Globus pallidus (tissue), 1 donor: Measurements from ENCODE around the gene METTL22.

Experiments
- DNase-seq: peaks from one replicate; pipeline ENCODE4 v3.0.0-alpha.2; 2015; ENCODE audit warnings: low spot score

The METTL22 gene

DNA sequence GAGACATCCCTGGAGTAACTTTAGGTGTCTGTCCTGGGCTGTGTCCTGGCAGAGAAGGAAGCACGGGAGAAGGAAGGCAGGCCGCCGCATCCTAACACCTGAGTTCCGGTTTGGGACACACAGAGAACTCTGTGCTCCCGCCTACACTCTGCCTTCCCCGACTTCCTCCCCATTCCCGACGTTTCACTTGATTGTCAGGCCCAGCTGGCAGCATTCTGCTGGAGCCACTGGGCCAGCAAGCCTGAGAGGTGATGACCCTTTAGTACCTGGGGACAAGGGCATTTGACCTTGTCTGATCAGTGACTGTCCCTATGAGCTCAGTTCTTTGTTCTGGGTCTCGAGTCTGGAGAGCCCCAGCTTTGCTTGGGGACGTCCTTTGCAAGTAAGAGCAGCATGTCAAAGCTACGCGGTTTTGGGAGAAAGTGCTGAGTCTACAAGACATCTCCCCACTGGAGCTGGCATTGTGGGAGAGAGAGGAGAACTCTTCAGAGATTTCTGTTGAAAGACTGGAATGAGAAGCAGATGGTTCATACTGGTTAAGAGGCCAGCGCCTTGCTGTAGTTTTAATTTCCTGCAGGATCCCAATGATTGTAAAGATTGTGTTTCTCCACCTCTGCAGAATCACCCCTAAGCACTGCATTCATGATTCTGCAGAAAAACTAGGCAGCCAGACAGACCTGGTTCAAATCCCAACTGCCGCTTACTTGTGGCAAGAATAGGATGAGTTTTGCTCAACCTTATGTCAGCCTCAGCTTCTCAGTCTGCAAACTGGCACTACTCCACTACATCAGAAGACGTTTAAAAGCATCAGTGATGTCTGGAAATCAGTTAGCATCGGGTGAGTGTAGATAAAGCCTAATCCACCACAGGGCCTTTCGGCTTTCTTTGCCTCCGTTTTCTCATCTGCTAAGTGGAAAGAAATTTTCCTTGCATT is 73.6 kb downstream of the METTL22 start:
- no peak for DNase-seq

DNA sequence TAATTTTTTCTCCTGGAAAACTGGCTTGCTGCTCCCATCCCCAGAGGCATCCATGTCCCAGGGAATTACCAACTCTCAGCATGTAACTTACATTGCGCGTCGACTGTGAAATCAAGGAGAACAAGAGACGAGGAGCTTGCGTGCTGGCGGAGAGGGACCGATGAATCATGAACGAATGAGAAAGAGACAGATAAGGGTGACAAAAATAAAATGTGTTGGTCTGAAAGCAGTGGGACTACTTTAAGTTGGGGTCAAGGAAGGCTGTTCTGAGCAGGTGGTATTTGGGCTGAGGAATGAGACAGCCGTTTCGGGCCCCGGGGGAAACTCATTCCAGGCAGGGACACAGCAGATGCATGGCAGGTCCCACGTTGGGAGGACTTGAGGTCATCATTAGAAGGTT is 75.4 kb downstream of the METTL22 start:
- no peak for DNase-seq

DNA sequence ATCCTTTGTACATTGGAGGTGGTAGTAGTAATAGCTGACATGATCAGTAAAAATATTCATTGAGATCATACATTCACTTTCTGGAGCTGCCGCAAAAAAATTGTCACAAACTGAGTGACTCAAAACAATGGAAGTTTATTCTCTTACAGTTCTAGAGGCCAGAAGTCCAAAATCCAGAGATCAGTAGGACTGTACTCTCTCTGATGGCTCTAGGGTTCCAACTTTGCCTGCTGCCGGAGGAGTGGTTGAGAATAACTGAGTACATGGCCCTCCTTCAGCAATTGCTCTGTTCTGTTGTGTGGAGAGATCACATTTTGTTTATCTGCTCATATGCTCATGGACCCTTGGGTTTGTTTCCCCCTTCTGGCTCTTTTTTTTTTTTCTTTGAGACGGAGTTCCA is 76.5 kb downstream of the METTL22 start:
- DNase-seq = no peak
